Measurements from ENCODE around the gene UHRF2.

Gene UHRF2

DNA sequence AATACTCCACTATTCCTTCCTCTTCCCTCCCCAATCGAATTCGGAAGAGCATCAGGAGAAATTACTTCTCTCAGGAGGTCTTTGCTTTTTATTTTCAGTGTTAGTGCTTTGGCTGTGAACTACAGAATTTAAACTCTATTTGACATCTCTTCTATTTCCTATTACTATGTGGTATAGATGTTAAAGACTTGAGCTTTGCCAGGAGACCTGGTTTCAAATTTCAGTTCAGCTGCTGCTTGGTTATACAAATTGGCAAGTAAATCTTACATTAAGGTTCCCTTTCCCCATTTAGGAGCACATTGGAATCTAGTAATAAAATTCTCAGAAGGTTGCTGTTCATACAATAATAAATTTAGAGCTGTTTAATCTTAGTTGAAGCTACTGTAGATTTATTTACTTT is 13.1 kb downstream of the UHRF2 start:
- Histone ChIP-seq H3K27me3 (ENCODE audit: control insufficient read depth, insufficient read depth, low read length, poor library complexity, severe bottlenecking) (no peaks in the 10 kb centered on the region), H3K4me1 (ENCODE audit: control insufficient read depth, insufficient read depth, low read length) (no peaks in the 10 kb centered on the region), H3K27ac (ENCODE audit: insufficient read depth, low read depth, low read length, poor library complexity, severe bottlenecking) (no peak overlapping the region), H3K4me3 (ENCODE audit: insufficient read depth, low read depth, low read length) (no peak overlapping the region), H3K9me3 (ENCODE audit: control insufficient read depth, low read length) (no peaks in the 10 kb centered on the region), H3K36me3 (ENCODE audit: control insufficient read depth, insufficient read depth, low read length) (peaks cover 6% of the 10 kb centered on the region)
- WGBS, 2 experiments: 94% methylated on average over 2 of the region's 2 CpGs; no CpG with 5 or more reads in 1 of the 2 experiments

DNA sequence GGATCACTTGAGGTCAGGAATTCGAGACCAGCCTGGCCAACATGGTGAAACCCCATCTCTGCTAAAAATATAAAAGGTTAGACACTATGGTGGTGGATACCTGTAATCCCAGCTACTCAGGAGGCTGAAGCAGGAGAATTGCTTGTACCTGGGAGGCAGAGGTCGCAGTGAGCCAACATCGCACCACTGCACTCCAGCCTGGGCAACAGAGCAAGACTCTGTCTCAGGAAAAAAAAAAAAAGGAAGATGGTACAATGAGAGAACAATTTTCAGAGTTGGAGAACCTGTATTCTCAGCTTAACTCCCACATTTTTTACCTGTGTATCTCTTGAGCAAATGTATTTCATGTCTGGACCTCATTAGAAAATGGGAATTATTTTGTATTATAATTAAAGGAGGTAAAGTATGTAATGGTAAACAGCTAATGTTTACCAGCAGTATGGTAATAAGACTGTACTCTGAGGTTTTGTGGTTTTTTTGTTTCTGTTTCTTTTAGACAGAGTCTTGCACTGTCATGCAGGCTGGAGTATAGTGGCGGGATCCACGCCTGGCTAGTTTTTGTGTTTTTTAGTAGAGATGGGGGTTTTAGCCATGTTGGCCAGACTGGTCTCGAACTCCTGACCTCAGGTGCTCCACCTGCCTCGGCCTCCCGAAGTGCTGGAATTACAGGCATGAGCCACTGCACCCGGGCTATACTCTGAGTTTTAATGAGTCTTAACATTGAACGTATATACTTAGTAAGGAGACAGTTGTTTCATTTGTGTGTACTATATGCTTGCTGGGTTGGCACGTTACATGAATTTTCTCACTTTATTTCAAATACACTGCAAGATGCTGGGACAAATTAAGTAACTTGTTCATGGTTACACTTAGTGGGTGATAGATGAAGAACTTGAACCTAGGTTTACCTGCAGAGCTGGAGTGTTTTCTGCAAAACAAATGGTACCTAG is 16.2 kb downstream of the UHRF2 start:
- H3K36me3 ChIP-seq (ENCODE audit: control insufficient read depth, insufficient read depth, low read length): no peaks in the 10 kb centered on the region
- no peaks in the 10 kb centered on the region for H3K4me1 ChIP-seq (ENCODE audit: control insufficient read depth, insufficient read depth, low read length)
- H3K27me3 ChIP-seq (ENCODE audit: control insufficient read depth, insufficient read depth, low read length, poor library complexity, severe bottlenecking): no peaks in the 10 kb centered on the region
- 94 to 96% methylated on average over 11 of the region's 11 CpGs for WGBS, 2 experiments
- no peak overlapping the region for H3K4me3 ChIP-seq (ENCODE audit: insufficient read depth, low read depth, low read length)
- H3K9me3 ChIP-seq (ENCODE audit: control insufficient read depth, low read length): no peaks in the 10 kb centered on the region
- H3K27ac ChIP-seq (ENCODE audit: insufficient read depth, low read depth, low read length, poor library complexity, severe bottlenecking): no peak overlapping the region

DNA sequence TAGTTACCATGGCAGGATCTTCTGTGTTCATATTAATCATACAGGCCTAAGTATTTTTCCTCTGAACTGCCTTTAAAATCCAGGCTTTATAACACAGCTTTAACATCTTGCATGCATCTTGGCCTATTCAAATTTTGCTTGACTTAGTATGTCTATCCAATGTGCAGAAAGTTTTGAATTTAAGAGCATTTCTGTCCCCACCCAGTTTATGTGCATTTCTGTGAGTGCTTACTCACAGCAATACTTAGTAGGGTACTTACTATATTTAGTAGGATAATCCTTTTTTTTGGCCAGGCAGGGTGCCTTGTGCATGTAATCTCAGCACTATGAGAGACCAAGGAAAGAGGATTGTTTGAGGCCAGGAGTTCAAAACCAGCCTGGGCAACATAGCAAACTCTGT is 18.0 kb downstream of the UHRF2 start:
- Histone ChIP-seq H3K36me3 (ENCODE audit: control insufficient read depth, insufficient read depth, low read length) (no peaks in the 10 kb centered on the region), H3K27me3 (ENCODE audit: control insufficient read depth, insufficient read depth, low read length, poor library complexity, severe bottlenecking) (no peaks in the 10 kb centered on the region), H3K4me1 (ENCODE audit: control insufficient read depth, insufficient read depth, low read length) (no peaks in the 10 kb centered on the region), H3K4me3 (ENCODE audit: insufficient read depth, low read depth, low read length) (no peak overlapping the region), H3K9me3 (ENCODE audit: control insufficient read depth, low read length) (no peaks in the 10 kb centered on the region), H3K27ac (ENCODE audit: insufficient read depth, low read depth, low read length, poor library complexity, severe bottlenecking) (no peak overlapping the region)

DNA sequence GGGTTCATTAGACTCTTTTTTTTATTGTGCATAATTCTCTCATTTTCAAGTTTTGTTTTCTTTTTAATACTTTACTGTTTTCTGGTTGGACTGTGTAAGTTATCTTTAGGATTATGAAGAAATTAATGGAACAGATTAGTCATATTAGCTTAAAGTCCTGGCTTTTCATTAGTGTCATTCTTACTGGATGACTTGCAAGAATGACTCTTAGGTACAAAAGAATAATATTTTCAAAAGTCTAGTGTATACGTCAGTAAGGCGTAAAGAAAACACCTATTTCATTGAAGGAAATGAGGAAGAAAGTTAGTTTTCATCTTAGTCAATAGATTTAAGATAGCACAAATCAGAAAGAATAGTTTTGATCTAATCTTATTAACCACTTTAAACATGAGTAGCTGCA is 20.4 kb downstream of the UHRF2 start:
- H3K27me3 ChIP-seq (ENCODE audit: control insufficient read depth, insufficient read depth, low read length, poor library complexity, severe bottlenecking): no peaks in the 10 kb centered on the region
- 100% methylated on average over 2 of the region's 2 CpGs; no CpG with 5 or more reads in 1 of the 2 experiments for WGBS, 2 experiments
- no peaks in the 10 kb centered on the region for H3K4me1 ChIP-seq (ENCODE audit: control insufficient read depth, insufficient read depth, low read length)
- H3K4me3 ChIP-seq (ENCODE audit: insufficient read depth, low read depth, low read length): no peak overlapping the region
- H3K9me3 ChIP-seq (ENCODE audit: control insufficient read depth, low read length): no peaks in the 10 kb centered on the region
- H3K36me3 ChIP-seq (ENCODE audit: control insufficient read depth, insufficient read depth, low read length): no peaks in the 10 kb centered on the region
- no peak overlapping the region for H3K27ac ChIP-seq (ENCODE audit: insufficient read depth, low read depth, low read length, poor library complexity, severe bottlenecking)

DNA sequence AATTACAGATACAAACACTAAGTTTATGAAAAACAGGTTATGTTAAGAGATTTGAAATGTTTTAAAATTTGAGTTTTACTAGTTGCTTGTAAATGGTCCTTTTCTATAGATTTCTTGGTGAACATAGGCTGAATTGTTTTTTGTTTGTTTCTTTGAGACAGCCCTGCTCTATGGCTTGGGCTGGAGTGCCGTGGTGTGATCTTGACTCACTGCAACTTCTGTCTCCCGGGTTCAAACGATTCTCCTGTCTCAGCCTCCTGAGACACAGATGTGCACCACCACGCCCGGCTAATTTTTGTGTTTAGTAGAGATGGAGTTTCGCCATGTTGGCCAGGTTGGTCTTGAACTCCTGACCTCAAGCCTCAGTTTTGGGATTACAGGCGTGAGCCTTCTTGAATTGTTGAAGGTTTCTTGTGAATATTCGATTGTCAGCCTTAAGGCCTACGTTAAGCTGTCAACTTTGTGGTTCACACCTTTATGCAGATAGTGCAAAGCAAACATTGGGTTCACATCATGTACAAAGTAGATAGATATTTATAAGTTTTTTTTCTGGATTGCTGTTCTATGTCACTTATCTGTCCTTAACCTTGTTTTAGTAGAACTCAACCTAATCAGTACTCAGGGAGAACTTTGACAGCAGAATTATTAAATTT is 26.2 kb downstream of the UHRF2 start:
- Histone ChIP-seq H3K4me1 (ENCODE audit: control insufficient read depth, insufficient read depth, low read length) (no peaks in the 10 kb centered on the region), H3K27ac (ENCODE audit: insufficient read depth, low read depth, low read length, poor library complexity, severe bottlenecking) (no peak overlapping the region), H3K36me3 (ENCODE audit: control insufficient read depth, insufficient read depth, low read length) (no peaks in the 10 kb centered on the region), H3K4me3 (ENCODE audit: insufficient read depth, low read depth, low read length) (no peak overlapping the region), H3K27me3 (ENCODE audit: control insufficient read depth, insufficient read depth, low read length, poor library complexity, severe bottlenecking) (no peaks in the 10 kb centered on the region), H3K9me3 (ENCODE audit: control insufficient read depth, low read length) (no peaks in the 10 kb centered on the region)
- WGBS, 2 experiments: 88 to 95% methylated on average over 9 of the region's 9 CpGs

DNA sequence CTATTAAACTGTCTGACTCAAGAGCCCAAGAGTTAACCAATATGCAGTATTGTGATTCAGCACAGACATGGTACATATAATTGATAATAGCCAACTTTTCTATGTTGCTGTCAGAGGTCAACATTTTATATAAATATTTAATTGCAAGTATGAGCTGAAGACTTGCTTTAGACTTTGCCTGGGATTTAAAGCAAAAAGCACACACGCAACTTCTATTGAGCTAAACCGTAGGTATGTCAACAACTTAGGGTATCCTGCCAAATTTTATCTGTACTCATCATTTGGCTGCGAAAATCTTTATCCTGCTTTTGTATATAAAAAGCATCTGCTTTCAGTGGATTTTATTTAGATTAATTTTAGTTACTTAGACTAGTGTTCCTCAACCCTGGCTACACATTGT is 27.4 kb downstream of the UHRF2 start:
- WGBS, 2 experiments: 98 to 100% methylated on average over 3 of the region's 3 CpGs
- H3K36me3 ChIP-seq (ENCODE audit: control insufficient read depth, insufficient read depth, low read length): peaks cover under 1% of the 10 kb centered on the region

DNA sequence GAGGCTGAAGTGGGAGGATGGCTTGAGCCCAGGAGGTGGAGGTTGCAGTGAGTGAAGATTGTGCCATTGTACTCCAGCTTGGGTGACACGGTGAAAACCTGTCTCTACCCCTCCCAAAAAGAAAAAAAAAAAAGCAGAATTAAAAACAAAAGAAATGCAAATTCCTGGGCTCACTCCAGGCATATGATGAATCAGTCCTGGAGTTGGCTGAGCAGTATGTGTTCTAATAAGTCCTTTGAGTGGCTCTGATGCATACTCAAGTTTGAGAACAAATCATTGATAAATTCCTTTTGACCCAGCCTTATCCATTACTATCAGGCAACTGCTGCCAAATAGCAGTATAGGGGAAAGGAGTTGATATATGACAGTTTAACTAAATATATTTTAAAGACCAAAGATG is 28.3 kb downstream of the UHRF2 start:
- Histone ChIP-seq H3K27me3 (ENCODE audit: control insufficient read depth, insufficient read depth, low read length, poor library complexity, severe bottlenecking) (no peaks in the 10 kb centered on the region), H3K4me3 (ENCODE audit: insufficient read depth, low read depth, low read length) (no peak overlapping the region), H3K27ac (ENCODE audit: insufficient read depth, low read depth, low read length, poor library complexity, severe bottlenecking) (no peak overlapping the region), H3K9me3 (ENCODE audit: control insufficient read depth, low read length) (no peaks in the 10 kb centered on the region), H3K36me3 (ENCODE audit: control insufficient read depth, insufficient read depth, low read length) (peaks cover 3% of the 10 kb centered on the region), H3K4me1 (ENCODE audit: control insufficient read depth, insufficient read depth, low read length) (no peaks in the 10 kb centered on the region)
- WGBS, 2 experiments: 76% methylated on average over 1 of the region's 1 CpG; no CpG with 5 or more reads in 1 of the 2 experiments

More for the DNA sequence above, 27.4 kb downstream of the UHRF2 start:
- Histone ChIP-seq H3K4me3 (ENCODE audit: insufficient read depth, low read depth, low read length) (no peak overlapping the region), H3K27me3 (ENCODE audit: control insufficient read depth, insufficient read depth, low read length, poor library complexity, severe bottlenecking) (no peaks in the 10 kb centered on the region), H3K9me3 (ENCODE audit: control insufficient read depth, low read length) (no peaks in the 10 kb centered on the region), H3K4me1 (ENCODE audit: control insufficient read depth, insufficient read depth, low read length) (no peaks in the 10 kb centered on the region), H3K27ac (ENCODE audit: insufficient read depth, low read depth, low read length, poor library complexity, severe bottlenecking) (no peak overlapping the region)

DNA sequence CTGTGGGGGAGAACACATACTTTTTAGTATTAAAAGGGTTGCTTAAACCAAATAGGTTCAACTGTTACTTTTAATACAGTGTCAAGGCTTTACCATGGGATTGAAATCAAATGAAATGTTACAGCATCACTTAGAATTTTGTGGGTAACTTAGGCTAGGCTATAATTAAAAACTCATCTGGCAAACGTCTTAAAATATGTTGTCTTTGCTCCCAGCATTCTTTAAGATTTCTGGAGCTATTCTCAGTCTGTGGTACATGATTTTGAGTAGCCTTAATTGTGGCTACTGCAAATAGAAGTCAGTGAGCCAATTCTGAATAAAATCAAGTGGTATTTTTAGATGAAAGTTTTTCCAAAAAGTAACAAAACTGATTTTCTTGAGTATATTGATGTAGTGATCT is 30.7 kb downstream of the UHRF2 start:
- no peak overlapping the region for H3K27ac ChIP-seq (ENCODE audit: insufficient read depth, low read depth, low read length, poor library complexity, severe bottlenecking)
- whole genome bisulfite sequencing, 2 experiments: 81 to 94% methylated on average over 1 of the region's 1 CpG
- H3K36me3 ChIP-seq (ENCODE audit: control insufficient read depth, insufficient read depth, low read length): peaks cover 3% of the 10 kb centered on the region
- no peaks in the 10 kb centered on the region for H3K9me3 ChIP-seq (ENCODE audit: control insufficient read depth, low read length)
- no peak overlapping the region for H3K4me3 ChIP-seq (ENCODE audit: insufficient read depth, low read depth, low read length)
- H3K4me1 ChIP-seq (ENCODE audit: control insufficient read depth, insufficient read depth, low read length): no peaks in the 10 kb centered on the region
- H3K27me3 ChIP-seq (ENCODE audit: control insufficient read depth, insufficient read depth, low read length, poor library complexity, severe bottlenecking): no peaks in the 10 kb centered on the region

DNA sequence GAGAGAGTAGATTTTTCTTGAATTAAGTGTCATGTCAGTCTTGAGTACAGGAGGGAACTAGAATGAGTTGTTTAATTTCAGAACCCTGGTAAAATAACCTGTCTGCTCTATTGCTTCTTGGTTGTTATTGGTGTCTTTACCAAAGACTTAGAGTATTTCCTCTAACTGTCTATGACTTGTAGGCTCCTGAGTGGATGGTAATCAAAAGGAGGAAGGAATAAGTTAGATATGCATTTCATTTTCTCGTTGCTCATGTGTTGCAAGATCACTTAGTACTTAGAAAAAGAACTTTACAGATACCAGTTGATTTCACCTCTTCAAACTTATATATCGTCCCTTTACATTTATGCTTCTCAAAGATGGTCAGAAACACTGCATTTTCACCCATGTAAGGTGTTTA is 31.1 kb downstream of the UHRF2 start:
- Histone ChIP-seq H3K27me3 (ENCODE audit: control insufficient read depth, insufficient read depth, low read length, poor library complexity, severe bottlenecking) (no peaks in the 10 kb centered on the region), H3K4me3 (ENCODE audit: insufficient read depth, low read depth, low read length) (no peak overlapping the region), H3K27ac (ENCODE audit: insufficient read depth, low read depth, low read length, poor library complexity, severe bottlenecking) (no peak overlapping the region), H3K9me3 (ENCODE audit: control insufficient read depth, low read length) (no peaks in the 10 kb centered on the region), H3K4me1 (ENCODE audit: control insufficient read depth, insufficient read depth, low read length) (no peaks in the 10 kb centered on the region), H3K36me3 (ENCODE audit: control insufficient read depth, insufficient read depth, low read length) (peaks cover 3% of the 10 kb centered on the region)
- WGBS, 2 experiments: 90 to 100% methylated on average over 2 of the region's 2 CpGs

DNA sequence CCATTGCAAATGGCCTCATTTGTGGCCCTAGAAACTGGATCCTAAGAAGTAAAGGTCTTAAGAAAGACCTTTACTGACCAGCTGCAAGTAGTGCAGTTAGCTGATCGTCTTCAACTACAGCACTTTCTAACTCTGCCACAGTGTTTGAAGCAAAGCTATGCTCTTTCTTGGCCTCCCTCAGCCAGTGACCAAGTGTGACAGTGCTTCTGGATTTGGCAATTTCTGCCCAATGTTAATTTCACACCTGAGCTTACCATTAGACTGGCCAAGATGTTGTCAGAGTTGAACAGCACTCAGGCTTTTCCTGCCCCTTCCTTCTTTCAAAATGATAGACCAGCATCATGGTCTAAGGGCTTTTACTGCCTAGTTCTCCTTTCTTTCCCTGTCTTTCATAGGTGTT is 36.1 kb downstream of the UHRF2 start:
- Histone ChIP-seq H3K9me3 (ENCODE audit: control insufficient read depth, low read length) (no peaks in the 10 kb centered on the region), H3K4me1 (ENCODE audit: control insufficient read depth, insufficient read depth, low read length) (no peaks in the 10 kb centered on the region), H3K27ac (ENCODE audit: insufficient read depth, low read depth, low read length, poor library complexity, severe bottlenecking) (no peak overlapping the region), H3K4me3 (ENCODE audit: insufficient read depth, low read depth, low read length) (no peak overlapping the region), H3K36me3 (ENCODE audit: control insufficient read depth, insufficient read depth, low read length) (peaks cover 3% of the 10 kb centered on the region), H3K27me3 (ENCODE audit: control insufficient read depth, insufficient read depth, low read length, poor library complexity, severe bottlenecking) (no peaks in the 10 kb centered on the region)
- WGBS, 2 experiments: 90 to 95% methylated on average over 1 of the region's 1 CpG
